ENCODE results near the gene EDIL3.

DNA sequence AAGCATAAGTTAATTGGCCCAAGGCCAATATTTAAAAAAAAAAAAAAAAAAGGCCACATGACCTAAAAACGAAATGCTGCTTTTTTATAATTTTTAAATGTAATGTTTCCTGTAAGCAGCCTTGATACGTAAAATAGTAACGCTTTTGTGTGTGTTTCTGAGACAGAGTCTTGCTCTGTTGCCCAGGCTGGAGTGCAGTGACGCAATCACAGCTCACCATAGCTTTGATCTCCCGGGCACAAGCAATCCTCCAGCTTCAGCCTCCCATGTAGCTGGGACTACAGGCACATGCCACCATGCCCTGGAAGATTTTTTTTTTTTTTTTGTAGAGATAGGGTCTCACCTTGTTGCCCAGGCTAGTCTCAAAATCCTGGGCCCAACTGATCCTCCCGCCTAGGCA, 179.9 kb downstream of the EDIL3 start:
- TF ChIP-seq, protein P1, sequence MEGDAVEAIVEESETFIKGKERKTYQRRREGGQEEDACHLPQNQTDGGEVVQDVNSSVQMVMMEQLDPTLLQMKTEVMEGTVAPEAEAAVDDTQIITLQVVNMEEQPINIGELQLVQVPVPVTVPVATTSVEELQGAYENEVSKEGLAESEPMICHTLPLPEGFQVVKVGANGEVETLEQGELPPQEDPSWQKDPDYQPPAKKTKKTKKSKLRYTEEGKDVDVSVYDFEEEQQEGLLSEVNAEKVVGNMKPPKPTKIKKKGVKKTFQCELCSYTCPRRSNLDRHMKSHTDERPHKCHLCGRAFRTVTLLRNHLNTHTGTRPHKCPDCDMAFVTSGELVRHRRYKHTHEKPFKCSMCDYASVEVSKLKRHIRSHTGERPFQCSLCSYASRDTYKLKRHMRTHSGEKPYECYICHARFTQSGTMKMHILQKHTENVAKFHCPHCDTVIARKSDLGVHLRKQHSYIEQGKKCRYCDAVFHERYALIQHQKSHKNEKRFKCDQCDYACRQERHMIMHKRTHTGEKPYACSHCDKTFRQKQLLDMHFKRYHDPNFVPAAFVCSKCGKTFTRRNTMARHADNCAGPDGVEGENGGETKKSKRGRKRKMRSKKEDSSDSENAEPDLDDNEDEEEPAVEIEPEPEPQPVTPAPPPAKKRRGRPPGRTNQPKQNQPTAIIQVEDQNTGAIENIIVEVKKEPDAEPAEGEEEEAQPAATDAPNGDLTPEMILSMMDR (optimal IDR thresholded peaks at IDR 0.05 in 1 of 3, IDR thresholded peaks at IDR 0.05 in 1 of 3, conservative IDR thresholded peaks at IDR 0.05 in 1 of 3; ENCODE audit: extremely low read depth in 1 of 3, insufficient read depth in 2 of 3, low read length in 3 of 3) = no peak
- no peak for TF ChIP-seq EZH2 (IDR thresholded peaks at IDR 0.05; ENCODE audit: low read length)

All from keratinocyte (primary cell).